NAMALWA (cell line): Measurements from ENCODE around the gene LUM.
A peak's percentile ranks its signal among the peaks of the same experiment; 100 is the strongest.

Experiments
- DNase-seq: peaks from one replicate; pipeline ENCODE4 v3.0.0-alpha.2; 2015; ENCODE audit warnings: low spot score

The LUM gene, protein sequence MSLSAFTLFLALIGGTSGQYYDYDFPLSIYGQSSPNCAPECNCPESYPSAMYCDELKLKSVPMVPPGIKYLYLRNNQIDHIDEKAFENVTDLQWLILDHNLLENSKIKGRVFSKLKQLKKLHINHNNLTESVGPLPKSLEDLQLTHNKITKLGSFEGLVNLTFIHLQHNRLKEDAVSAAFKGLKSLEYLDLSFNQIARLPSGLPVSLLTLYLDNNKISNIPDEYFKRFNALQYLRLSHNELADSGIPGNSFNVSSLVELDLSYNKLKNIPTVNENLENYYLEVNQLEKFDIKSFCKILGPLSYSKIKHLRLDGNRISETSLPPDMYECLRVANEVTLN

DNA sequence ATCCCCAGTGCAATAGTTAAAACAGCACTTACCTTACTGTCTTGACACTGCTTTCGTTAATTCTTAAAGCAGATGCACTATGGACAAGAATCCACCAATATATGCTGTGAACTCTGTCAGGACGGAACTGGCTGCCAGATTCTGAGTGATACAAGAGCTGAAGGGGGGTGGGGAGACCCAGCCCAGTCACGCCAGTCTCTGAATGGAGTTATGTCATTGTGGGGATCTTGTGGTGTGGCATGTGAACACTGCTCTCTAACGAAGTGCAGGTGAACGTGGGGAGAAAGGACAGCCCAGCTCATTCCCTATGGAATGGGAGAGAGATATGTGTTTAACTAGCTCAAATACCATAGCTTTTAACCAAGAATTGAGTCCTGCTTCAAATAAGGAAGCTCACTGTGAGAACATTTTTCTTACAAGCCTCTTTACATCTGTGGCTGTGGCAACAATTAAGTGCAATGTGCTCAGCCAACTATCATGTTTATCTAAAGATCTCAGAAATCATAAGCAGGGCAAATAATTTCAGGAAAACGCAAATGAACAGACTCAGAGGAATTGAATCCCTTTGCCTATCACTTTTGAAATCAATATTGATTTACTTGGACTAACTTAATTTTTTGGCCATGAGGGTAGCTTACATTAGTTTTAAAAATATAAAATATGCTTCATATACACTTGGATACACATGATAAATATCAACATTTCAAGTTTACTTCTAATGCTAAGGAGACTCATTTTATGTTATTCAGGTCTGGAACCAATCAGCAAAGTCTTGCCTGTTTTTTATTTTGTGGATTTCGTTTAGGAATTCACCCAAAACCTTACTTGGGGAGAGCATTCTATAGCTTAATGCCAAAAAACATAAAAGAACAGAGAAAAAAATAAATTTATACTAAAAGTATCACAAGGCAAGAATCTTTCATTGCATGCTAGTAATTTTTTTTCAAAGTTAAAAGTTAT, at the start of gene LUM:
Gene LUM, minus strand, starts transcription at position 129 of the 960 bp plus-strand sequence. CDS start 2,515 bp downstream, outside the sequence.
- DNase-seq = peak; percentile 33

DNA sequence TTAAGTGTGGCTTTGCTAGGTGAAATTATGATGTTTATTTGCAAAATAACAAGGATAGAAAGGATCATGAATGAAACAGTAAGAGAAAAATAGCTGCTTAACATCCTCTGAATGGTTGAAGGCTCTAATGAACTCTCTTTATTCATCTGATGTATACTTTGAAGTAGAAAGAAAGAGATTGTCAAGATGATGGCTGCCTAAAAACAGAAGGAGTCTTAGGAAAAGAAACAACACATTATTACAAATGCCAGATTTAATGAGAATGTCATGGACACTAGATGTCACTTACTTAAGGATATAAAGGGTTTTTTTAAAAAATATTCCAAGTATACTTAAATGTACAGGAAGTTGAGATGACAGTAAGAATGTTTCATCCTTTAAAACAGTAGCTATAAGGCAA, 49.7 kb upstream of the LUM start:
- no peak for DNase-seq

DNA sequence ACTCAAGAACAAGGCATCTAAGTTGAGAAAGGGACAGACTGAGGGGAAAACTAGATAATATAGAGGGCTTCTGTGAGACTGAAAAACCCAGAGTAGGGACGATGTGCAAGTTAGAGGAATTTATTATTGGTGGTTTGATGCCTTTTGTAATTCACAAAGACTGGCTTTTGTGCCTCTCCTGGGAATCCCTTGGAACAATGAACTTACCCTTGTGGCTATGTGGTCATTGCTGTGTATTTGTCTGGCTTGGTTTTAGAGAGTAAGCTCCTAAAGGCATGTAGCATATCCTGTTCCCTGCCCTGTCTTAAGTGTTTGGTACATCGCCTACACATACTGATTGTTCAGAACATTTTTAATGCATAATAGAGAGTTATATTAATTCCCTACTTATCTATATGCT, 44.7 kb upstream of the LUM start:
- DNase-seq = no peak

DNA sequence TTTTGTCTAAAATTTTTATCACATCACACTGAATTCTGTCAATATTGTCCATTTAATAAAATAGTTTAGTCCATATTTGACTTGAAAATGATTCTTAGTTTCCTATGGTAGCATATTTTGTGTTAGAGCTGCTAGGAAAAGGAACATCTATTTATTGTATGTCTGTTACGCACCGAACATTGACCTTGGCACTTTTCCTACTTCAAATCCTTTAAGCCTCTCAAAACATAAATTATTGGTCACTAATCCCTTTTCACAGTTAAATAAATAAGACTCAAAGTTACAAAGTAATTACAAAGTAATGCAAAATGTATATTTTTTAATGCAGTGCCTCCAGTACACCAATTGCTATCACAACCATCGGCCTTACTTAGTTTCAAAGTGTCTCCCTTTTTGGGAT, 42.8 kb upstream of the LUM start:
- no peak for DNase-seq

DNA sequence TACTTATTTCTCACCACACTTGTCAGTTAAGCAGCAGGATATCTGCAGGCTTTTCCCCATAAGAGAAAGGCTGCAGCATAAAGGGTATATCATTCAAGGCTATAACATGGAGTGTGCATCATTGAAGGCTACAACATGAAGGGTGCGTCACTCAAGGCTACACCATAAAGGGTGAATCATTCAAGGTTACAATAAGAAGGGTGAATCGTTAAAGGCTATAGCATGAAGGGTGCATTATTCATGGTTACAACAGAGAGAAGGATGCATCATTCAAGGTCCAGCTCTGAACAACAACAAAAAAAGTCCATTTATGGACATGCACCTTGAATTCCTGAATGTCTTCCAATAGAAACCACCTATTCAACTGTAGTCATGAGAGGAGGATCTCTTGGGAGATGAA, 32.8 kb upstream of the LUM start:
- no peak for DNase-seq

DNA sequence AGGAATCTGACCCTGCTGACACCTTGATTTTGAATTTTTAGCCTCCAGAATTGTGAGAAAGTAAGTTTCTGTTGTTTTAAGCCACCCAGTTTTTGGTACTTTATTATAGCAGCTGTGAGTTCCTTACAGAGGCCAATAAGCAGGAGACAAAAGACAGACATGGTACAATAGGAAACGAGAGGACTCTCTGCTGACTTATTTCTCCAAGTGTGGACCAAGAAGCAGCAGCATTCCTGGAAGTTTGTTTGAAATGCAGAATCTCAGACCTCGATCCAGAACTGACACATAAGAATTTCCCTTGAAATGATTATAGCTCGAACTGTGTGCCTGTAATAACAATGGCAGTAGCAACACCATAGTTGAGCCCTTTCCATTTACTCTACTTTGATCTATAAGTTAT, 31.9 kb upstream of the LUM start:
- no peak for DNase-seq

DNA sequence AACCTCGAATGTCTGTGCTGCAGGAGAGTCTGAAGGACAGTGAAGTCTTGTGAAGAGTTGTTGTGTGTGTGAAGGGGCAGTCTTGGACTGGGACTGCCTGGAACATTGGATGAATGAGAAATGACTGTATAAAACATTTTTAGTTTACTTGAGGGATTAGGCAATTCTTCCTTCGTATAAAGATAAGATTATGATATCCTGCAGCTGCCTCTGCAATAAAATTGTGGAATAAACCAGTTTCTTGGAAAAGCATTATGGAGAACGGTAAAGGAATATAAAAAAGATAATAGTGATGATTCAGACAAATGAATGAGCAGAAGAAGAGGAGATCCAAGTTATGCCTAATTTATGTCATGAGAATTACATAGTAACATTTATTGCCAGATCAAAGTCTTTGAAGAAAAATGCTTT, 30.9 kb upstream of the LUM start:
- no peak for DNase-seq

DNA sequence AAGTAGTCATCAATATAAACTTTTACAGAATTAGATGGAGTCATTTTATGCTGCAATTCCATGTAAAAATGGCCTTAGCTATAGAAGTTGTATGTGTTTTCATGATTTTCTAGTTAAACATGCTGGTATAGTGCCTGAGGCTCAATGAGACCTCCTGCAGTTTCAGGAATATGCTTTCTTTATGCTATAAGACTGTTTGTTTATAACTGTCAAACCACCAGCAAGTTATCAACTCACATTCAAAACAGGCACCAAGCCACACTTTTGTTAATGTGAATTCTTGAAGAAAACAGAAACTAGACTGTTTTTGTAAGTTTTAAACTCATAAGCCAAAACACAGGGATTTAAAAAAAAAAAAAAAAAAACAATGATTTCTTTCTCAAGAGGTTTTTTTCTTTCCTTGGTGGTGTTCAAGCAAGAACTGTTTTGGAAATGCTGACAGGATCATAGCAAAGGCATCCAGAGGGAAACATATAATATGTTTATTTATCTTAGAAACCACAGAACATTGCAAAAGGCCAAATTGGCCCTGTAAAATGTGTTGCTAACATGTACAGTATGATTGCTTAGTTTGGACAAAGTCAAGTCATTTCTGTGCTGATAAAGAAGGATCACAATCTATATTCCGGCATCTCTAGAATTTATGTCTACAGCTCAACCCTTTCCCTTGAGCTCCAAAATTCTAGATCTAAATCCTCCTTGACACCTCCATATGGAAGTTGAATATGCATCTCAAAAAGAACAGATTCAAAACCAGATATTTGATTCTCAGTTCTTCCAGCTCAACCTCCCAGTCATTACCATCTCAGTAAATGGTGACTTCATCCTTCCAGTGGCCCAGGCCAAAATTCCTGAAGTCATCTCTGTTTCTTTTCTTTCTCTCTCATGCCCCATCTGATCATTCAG, 29.0 kb upstream of the LUM start:
- no peak for DNase-seq

DNA sequence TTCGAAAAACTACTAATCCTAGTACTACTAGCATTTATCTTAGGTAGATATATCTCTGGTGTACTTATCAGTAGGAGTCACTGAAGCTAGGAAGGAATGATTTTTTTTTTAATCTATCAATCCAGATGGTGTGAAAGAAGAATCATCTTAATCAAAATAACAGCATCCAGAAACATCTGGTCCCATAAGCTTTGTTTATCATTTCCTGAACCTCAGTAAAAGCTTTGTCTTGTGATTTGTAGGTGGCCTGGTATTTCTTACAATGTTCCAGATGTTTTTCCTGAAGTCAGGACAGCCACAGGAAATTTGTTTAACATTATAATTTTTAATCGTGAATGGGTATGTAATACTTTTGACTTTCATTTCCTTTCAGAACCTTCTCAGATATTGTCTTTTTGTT, 28.0 kb upstream of the LUM start:
- no peak for DNase-seq

DNA sequence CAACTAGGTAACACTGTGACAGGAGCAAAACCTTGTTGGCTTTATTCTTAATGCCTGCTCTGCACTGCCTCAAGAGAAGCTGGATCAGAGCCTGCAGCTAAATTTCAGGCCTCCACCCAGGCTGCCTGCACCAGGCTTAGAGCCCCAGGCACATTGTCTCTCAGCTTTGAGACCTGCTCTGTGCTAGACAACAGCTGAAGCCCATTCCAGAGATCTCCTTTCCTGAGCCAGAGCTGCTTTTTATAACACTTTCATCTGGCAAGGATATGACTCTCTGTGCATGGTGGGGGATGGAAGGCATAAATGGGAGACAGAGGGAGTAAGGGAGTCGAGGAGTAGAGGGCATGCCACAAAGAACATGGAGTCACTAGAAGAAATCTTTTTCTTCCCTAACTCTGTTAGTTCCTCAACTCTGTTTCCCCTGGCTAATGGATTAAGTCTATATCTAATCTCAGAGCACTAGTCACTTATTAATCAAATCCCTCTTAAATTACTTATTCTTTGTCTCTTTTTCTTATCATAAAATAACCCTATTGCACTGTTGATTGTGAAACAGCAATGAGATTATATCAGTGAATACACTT, 27.1 kb upstream of the LUM start:
- DNase-seq = no peak

DNA sequence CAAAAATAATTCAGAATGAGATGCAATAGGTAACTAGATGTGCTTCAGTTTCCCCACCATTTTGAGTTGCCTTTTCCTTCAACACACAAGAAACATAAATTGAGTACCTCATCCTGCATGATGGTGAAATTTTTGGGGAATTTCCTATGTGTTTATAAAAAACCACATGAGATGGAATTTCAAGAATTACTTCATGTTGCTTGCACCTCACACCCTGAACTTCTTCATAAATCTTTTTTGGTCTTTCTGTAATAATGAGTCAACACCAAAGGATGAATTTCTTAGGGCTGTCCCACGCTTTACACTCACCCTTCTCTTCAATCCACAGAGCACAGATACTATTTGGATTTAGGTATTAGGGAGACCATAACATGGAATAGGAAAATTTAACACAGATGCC, 22.6 kb upstream of the LUM start:
- no peak for DNase-seq

DNA sequence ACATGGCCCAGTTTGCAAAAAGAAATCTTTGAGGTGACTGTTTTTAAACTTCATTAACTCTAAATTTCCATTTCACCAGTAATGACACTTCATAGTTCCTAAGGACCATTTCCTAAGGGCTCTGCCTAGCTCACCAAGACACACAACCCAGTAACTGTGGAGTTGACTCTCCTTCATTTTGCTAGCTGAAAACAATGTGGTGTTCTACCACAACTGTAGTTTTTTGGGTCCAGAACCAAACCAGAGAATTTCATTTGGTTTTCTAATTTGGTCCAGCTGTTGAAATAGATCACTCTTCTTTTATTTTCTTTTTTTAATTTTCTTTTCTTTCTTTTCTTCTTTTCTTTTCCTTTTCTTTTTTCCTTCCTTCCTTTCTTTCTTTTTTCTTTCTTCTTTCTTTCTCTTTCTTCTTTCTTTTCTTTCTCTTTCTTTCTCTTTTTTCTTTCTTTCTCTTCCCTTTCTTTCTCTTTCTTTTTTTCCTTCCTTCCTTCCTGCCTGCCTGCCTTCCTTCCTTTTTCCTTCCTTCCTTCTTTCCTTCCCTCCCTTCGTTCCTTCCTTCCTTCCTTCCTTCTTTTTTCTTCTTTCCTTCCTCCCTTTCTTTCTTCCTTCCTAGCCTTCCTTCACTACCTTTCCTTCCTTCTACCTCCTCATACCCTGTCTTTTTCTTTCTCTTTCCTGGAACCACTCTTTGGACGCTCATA, 18.5 kb upstream of the LUM start:
- no peak for DNase-seq

DNA sequence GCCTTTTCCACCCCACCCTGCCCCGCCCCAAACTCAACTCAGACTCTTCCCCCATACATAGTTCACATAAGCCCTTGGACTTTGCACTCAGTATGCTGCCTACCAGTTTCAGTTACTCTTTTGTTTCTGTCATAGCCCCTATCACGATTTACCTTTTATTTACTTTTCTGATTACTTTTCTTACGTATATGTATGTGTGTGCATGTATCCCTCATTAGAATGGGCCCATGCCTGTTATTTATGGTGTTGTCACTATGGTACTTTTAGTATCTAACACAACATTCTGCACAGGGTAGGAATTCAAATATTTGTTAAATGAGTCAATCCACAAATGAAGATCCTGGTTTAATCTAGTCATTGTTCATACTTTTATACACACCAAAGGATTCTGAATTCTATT, 16.5 kb upstream of the LUM start:
- no peak for DNase-seq

DNA sequence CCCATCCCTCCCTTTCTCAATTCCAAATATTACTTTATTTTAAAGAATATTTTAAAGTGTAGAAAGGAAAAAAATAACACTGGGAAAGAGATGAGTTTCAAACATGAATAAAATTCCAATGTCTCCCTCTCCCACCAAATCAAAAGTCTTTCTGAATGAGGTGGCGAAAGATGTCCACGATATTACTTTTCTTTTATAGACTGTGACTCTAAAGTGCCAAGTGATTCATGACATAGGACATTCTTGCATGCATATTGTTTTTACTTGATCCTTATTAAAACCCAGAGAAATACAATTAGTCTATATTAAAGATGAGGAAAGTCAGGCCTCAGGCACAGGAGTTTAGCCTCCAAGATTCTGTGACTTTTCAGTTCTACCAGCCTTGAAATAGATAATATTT, 16.0 kb upstream of the LUM start:
- DNase-seq = no peak

DNA sequence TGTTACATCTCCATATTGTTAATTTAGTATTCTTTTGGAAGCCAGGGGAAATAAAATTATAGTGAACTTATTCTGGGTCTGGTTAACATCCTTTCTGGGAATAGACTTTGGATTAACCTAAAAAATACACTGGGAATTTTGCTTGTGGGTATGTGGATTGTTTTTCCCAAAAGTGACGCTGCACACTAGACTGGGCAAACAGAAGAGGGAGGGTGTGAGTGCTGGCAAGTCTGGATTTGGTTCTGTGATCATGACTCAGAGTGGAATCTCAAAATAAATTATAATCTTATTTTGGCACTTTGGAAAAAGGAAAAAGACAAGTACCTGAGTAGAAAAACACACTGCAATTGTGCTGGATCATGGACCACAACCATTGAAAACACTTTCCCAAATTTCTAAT, 15.2 kb upstream of the LUM start:
- no peak for DNase-seq

DNA sequence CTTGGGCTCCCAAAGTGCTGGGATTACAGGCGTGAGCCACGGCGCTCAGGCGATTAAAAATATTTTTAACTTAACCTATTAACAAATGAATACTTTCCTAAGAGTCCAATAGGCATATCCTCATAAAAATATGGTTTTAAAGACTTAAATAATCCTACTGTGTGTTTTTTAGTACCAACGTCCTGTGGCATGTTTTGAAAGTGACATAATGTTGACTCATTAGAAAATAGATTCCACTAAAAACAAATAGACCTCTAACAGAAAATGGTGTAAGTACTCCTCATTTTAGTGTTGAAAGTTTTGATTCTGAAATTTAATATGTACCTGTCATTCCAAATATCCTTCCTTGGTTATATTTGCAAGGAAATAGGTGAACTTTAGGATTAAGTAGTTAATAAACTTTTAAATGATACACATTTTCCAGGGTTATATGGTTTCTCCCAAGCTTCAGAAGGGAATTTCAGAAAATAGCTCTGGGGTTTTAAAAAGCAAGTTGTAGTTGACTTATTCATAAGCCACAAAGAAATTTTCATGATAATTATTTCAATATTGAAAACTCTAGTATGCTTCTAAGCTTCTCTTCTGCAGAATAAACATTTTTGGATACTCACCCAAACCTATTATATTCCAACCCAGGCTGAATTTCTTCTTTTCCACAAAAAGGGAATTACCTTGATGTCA, 12.1 kb upstream of the LUM start:
- DNase-seq = no peak

DNA sequence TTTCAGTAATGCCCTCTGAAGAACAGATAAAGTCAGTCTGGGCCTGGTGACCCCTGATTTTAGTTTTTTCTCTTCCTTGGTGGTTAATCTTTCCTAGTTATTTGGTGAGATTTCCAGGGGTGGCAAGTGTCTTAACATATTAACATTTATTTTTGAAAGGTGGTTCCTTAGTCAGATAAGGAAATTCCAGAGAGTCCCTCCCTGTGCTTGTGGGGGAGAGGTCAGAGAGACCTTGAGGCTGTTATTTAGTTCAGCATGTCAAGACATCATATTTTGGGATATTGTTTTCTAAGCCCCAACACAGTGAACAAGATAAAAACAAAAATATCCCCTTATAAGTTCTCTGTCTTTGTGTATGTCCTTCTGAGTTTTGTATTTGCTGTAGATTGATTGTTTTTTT, 9.5 kb upstream of the LUM start:
- no peak for DNase-seq

DNA sequence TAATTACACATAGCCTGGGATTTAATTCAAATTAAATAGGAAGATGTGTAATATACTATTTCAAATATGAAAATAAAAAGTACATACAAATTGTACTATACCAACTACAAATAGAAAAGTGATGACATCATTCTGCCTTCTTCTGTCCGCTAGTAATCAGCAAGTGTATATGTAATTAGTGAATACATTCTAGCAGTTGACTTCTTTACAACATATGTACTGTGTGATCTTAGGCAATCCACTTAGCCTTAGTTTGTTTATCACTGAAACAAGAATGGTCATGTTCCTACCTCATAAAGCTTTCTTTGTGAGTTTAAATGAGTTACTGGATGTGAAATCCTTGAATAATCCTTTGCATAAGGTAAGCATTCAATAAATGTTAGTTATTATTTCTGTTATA, 7.8 kb upstream of the LUM start:
- DNase-seq = no peak

DNA sequence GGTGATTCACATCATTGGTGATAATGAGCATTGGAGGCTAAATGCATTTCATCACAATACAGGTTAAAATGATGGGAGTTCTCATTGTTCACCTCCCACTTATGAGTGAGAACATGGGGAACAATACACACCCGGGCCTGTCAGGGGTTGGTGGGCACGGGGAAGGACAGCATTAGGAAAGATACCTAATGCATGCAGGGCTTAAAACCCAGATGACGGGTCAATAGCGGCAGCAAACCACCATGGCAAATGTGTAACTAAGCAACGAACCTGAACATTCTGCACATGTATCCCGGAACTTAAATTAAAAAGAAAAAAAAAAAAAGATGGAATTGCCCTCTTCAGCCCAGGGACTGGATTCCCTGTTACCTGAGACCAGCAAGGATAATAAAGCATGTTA, 2.3 kb upstream of the LUM start:
- DNase-seq = no peak

DNA sequence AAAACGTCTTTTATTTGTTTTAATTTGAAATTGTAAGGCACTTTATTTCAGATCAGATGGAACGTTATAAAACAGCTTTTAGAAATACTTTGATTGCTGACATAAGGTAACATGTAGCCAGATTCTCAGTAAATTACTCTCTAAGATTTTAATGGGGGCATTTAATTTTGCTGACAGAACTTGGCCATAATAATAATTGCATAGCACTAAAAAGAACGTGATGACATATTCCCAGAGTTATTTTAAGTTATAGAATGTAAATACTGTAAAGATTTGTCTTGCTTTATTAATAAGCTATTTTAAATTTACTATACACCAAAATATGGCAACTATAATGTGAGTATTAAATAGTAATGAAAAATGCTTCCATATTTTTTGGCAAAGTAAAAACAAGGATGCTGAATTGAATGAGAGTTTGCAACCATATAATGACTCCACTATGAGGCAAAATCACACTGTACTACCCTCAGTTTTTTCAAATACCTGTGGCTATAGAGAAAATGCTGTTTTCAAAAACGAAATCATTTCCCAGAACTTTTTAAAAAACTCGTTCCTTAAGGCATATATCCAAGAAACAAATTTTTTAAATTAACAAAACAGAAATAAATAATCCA, 876 bp downstream of the LUM start:
- DNase-seq = no peak
